A673 (cell line): ENCODE data around the gene METTL18.

ENCODE experiments used
- CTCF ChIP-seq: fragments of 300-800, 200-600 bp; sonication (generic); conservative IDR thresholded peaks from 2 replicates; pipeline ENCODE4 v1.5.1; 2017; ENCODE audit warnings: low read depth, mild to moderate bottlenecking, antibody characterized with exemption, low read length, moderate library complexity, mixed read lengths
- EZH2 ChIP-seq: fragments of 200-600 bp; sonication (generic); IDR thresholded peaks from 2 replicates; pipeline ENCODE4 v1.6.1; 2017; ENCODE audit warnings: borderline replicate concordance, low read depth, mild to moderate bottlenecking, mixed read lengths, antibody characterized with exemption, low read length; ENCODE audit not compliant: poor library complexity, severe bottlenecking

DNA sequence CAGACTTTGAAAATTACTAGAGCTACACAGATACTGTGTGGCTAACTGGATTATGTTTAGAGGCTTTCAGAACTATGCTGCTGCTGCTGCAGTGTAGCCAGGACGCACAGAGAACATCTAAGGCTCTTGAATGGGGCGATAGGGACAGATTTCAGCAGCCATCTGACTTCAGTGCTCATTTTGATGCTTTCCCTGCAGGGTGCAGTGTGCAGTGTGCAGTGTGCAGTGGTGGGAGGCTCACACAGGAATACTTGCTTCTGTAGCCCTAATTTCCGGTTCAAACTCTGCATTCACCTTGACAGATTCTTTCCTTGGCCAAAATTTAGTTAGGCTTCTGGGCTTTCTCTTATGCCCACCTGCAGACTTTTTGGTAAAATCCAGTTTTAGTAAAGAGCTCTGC is 7.7 kb downstream of the METTL18 start:
- TF ChIP-seq CTCF (no peak), EZH2 (no peak)
